ENCODE results near the gene FAP. TPM values are rescaled to one million over a fixed set of nuclear protein-coding genes. Genes with fewer than 3 reads are reported as not detected.

Gene FAP
- total and polyA plus RNA-seq, 2 donors (not counting 3 experiments of a cell fraction or from before 2014, with no cell fraction given): 1.1 TPM; not detected in 1

DNA sequence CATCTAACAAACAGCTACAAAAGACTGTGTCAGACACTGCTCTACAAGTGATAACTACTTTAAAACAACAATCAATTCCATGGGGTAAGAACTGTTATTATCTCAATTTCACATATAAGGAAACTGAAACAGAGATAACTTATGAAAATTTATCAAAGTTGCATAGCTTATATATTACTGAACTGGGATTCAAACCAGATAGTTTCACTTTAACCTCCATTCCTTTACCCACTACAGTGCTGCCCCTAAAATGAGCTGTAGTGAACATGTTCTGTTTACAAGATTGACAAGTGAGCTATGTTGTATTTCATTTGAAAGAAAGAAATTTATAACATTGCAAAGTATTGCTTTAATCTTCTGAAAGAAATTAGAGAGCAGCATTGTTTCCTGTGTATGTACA is 77.1 kb downstream of the FAP start:
- Histone ChIP-seq H3K9me1 (replicated peaks; ENCODE audit: control insufficient read depth, extremely low read depth, insufficient read depth, low read length) (no peaks in the 10 kb centered on the region), H3K9ac (replicated peaks; ENCODE audit: extremely low read depth, insufficient read depth, low read length) (no peak overlapping the region), H4K20me1 (replicated peaks; ENCODE audit: control insufficient read depth, extremely low read depth, insufficient read depth, low read length) (no peaks in the 10 kb centered on the region), H2AFZ (ENCODE audit: low read depth, low read length) (no peak overlapping the region), H3K4me3 (replicated peaks in 1 of 3; ENCODE audit: insufficient read depth in 1 of 3, low read depth in 1 of 3, low read length in 3 of 3) (no peak overlapping the region), H3K36me3 (ENCODE audit: control insufficient read depth in 2 of 2, extremely low read depth in 1 of 2, insufficient read depth in 2 of 2, low read length in 2 of 2) (no peaks in the 10 kb centered on the region), H3K4me2 (ENCODE audit: insufficient read depth, low read length) (no peak overlapping the region), H3K9me3 (replicated peaks; ENCODE audit: control insufficient read depth, insufficient read depth, low read length) (no peaks in the 10 kb centered on the region), H3K27ac (ENCODE audit: insufficient read depth, low read depth, low read length) (no peak overlapping the region), H3K79me2 (ENCODE audit: control insufficient read depth, insufficient read depth, low read length) (no peaks in the 10 kb centered on the region), H3K27me3 (ENCODE audit: control insufficient read depth in 2 of 2, insufficient read depth in 2 of 2, low read length in 2 of 2) (peaks cover 0 to 8% of the 10 kb centered on the region in 2 experiments), H3K4me1 (ENCODE audit: control insufficient read depth, extremely low read depth, insufficient read depth, low read length) (no peaks in the 10 kb centered on the region)
- CTCF ChIA-PET: interaction anchor here (0.7 to 2.1 kb wide), 4 partner anchors 10 to 135 kb away, joined by 3 to 7 read pairs (median 4); no protein-coding TSS in a partner anchor
- POLR2A ChIA-PET: no interaction called here
- no peak for TF ChIP-seq FOS (IDR thresholded peaks at IDR 0.05; ENCODE audit: borderline replicate concordance, insufficient read depth, low read length)
- no peak for TF ChIP-seq POLR2A (IDR thresholded peaks at IDR 0.05; ENCODE audit: low read depth, low read length)
- no peak for TF ChIP-seq EZH2 (IDR thresholded peaks at IDR 0.05; ENCODE audit: borderline replicate concordance, low read depth, low read length, severe bottlenecking)
- TF ChIP-seq MAX (IDR thresholded peaks at IDR 0.05; ENCODE audit: insufficient read depth, insufficient read length): no peak
- no peak for TF ChIP-seq CTCF (IDR thresholded peaks at IDR 0.05; ENCODE audit: extremely low read depth in 1 of 2, insufficient read depth in 1 of 2, low read depth in 1 of 2, low read length in 2 of 2)
- TF ChIP-seq MYC (IDR thresholded peaks at IDR 0.05; ENCODE audit: low read depth, low read length): no peak
- TF ChIP-seq JUN (IDR thresholded peaks at IDR 0.05; ENCODE audit: borderline replicate concordance, insufficient read depth, insufficient read length, low read depth): no peak
- TF ChIP-seq POLR2AphosphoS5 (IDR thresholded peaks at IDR 0.05; ENCODE audit: insufficient read depth, low read depth, low read length): no peak
- TF ChIP-seq GATA2 (IDR thresholded peaks at IDR 0.05; ENCODE audit: insufficient read depth, insufficient read length, low read depth, low read length): no peak
- FAIRE-seq (no peak), DNase-seq (ENCODE audit: low read depth, low spot score) (no peak)
- no TSS peak for BruUV-seq (replicated peaks)
- dilution Hi-C loops (cut with MboI; ENCODE audit: extremely low pct_ligation_motif_present, low sequenced_read_pairs): no loop called here
- intact Hi-C loops (cut with micrococcal nuclease): no loop called here
